GM15510 (cell line): ENCODE results near the gene SHISAL1.

Source experiments
- POLR2A ChIP-seq: IDR thresholded peaks from 3 replicates; pipeline ENCODE4 v1.6.1; 2011; ENCODE audit warnings: borderline replicate concordance; ENCODE audit not compliant: insufficient read length; ENCODE audit errors: extremely low read depth

The SHISAL1 gene

DNA sequence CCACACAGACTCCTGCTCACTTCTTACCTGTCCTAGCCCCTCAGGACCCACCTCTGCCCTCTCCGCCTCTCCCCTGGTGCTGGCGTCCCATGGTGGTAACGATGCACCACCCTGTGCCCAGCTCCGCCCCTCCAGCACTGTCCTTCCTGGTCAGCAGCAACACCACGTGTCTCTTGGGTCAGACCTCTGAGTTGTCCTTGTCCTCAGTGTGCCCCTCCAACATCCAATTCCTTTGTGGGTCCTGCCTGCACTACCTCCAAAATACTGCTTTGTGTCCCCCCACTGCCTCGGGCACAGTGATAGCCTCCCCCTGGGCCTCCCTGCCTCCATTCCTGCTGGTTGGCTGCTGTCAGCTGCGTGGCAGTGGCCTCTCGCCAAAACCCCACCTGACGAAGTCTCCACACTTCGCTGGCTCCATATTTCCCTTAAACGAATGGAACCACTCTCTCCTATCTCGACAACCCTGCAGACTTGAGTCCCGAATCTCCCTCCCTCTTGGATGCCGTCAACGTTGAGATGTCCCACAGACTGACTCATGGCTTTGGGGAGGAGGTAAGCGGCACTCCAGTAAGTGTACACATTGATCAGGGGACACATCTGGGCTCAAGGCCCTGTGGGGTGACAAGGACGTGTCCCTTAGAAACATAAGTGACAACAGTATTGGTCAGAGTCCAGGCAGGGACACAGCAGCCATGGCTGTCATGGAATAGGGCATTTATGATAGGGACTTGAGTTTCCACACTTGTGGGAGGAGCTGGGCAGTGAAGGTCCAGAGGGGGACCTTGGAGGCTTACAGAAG is 42.8 kb downstream of the SHISAL1 start:
- no peak for TF ChIP-seq POLR2A

DNA sequence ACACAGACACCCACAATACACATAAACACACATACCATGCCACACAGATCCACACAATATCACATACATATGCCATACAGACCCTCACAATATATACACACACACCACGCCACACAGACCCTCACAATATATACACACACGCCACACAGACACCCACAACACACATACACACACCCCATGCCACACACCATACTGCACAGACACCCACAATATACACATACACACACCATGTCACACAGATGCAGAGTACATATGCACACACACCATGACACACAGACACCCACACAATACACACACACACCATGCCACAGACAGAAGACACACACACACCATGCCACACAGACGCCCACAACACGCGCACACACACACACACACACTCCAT is 43.6 kb downstream of the SHISAL1 start:
- TF ChIP-seq POLR2A: no peak

DNA sequence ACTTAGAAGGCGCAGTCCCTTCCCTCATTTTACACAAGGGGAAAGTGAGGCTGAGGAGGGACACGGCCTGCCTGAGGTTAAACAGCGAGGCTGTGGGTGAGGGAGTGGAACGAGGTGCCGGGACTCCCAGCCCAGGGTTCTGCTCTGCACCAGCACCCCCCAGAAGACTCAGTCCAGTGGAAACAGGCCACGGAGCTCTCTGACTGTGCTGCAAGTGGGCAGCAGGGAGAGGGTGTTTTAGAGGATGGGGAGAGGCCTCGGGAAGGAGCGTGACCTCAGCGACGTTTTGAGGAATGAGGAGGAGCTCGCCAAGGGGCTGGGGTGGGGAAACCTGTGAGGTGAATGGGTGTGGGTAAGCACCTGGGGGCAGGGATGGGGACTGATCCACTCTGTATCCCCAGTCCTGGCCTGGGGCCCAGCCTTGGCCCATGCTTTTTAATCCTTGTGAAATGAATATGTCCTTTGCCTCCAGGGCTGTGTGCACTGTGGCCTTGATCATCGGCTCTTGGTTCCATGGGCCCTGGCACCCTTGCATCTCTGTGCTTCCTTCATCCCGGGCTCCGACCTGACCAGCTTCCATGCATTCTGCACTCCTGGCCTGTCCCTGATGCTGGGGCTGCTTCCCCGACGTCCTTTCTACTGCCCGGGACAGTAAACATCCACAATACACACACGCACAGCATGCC is 44.2 kb downstream of the SHISAL1 start:
- no peak for TF ChIP-seq POLR2A

DNA sequence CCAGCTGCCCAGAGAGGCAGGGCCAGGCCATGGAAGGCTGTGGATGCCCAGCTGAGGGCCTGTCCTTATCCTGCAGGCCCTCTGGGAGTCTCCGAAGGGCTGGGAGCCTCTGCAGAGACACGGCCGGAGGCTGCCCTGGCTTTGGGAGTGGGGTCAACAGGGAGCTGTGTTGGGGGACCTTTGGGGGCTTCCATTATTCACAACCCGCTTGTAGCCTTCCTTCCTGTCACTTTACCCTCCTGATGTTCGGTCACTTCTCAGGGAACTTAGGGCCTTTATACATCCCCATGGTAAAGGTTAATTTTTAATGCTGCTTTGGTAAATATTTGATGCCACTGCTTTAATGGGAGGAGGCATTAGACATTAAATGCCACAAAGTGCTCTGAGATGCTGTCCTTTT is 44.9 kb downstream of the SHISAL1 start:
- no peak for TF ChIP-seq POLR2A

DNA sequence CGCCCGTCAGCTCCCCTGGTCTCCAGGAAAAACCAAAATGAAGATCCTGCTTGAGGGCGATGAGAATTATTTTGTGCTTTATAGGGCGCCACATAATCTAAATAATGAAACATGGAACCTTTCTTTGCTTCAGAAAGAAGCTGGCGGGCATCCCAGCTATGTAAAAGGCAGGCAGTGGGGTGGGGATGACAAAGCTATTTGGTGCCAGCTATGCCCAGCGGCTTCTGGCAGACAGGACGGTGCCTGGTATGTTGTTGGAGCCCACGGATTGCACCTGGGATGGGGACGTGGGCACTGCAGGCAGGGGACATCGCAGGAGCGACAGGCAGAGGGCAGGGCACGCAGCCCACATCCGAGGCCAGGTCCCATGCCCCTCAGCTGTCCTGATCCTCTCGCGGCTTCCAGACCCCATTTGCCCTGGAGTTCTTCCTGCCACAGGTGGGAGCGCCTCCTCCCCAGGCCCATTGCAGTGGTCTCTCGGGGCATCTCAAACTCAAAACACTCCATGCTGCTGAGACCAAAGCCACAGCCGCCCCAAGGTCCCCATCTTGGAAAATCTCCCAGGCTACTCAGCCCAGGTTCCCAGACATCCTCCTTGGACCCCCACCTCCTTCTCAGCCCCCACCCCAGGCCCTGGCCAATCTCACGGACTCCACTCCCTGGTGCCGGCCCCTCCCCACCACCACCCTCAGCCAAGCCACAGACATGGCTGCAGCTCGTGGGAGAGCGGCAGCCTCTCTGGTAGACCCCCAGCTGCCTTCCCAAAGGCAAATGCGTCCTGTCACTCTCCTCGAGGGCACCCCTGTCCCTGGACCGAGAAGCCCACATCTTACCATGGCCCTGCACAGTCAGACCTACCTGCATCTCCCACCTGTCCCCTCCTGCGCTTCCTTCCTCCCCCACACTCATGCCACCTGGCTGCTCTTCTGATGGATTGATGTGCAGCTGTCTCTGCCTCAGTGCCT is 45.7 kb downstream of the SHISAL1 start:
- TF ChIP-seq POLR2A: no peak

DNA sequence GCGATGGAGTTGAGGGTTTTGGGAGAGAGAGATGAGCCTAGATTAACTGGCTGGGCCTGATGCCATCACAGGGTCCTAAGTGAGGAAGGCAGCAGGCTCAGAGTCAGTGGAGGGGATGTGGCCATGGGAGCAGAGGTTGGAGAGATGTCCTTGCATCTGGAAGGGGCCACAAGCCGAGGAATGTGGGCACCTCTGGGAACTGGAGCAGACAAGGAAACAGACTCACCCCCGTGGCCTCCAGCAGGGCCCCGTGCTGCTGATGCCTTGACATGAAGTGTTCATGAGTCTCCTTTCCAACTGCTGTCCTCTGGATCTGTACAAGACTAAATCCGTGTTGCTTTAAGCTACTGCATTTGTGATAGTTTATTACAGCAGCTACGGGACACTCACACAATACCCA is 49.2 kb downstream of the SHISAL1 start:
- TF ChIP-seq POLR2A: no peak

DNA sequence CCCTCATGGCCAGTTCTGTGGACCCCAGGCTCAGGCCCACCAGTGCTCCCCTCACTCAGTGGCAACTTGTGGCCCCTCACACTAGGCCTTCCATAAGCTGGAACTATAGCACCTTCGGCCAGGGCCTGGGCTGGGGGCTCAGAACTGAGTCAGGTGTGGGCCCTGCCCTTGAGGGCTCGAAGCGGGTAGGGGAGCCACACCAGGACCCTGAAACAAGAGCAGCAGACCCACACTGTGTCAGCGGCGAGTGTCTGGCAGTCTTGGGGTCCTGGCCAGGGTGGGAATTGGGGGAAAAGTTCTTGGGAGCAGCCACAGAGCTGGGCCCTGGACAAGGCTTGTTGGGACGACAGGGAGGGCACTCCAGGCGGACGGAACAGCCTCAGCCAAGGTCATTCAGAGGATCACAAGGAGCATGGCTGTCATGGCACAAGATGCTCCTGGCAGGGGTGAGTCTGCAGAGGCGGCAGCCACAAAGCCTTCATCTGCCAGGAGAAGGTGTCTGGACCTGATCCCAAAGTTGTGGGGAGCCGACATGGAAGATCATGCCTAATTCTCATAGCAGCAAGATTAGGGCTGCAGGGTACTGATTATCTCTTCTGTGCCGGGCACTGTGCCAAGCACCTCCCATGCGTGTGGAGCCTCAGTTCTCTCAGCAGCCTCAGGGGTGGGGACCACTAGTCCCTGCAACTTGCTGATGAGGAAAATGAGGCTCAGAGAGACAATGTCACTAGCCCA is 50.7 kb downstream of the SHISAL1 start:
- TF ChIP-seq POLR2A: no peak

DNA sequence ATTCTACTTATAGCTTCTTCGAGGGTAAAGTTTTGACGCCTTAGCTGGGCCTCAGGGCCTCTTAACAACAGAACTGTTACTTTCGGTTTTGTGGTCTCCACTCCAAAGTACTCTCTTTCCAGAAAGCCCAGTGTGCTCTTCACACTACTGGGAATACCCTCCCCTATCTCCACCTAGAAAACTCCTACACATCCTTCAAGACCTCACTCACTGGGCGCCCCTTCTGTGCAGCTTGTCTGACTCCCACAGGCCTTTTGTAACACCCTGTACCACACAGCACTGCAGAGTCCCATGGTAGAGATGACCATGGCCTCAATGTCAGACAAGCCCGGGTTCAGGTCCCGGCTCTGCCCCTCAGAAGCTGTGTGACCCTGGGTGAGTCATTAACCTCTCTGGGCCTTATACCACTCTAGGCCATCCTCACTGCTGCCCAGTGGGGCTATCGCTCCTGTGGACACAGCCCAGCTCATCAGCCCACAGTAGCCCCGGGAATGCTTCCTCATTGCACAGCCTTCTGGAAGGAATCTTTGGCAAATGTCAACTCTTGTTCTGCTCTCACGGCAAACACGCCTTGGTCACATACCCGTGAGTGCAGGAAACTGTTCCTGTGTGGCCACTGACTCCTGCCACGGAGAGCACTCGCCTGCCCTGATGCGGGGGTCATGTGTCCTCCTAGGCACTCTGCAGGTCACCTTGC is 51.4 kb downstream of the SHISAL1 start:
- TF ChIP-seq POLR2A: no peak

DNA sequence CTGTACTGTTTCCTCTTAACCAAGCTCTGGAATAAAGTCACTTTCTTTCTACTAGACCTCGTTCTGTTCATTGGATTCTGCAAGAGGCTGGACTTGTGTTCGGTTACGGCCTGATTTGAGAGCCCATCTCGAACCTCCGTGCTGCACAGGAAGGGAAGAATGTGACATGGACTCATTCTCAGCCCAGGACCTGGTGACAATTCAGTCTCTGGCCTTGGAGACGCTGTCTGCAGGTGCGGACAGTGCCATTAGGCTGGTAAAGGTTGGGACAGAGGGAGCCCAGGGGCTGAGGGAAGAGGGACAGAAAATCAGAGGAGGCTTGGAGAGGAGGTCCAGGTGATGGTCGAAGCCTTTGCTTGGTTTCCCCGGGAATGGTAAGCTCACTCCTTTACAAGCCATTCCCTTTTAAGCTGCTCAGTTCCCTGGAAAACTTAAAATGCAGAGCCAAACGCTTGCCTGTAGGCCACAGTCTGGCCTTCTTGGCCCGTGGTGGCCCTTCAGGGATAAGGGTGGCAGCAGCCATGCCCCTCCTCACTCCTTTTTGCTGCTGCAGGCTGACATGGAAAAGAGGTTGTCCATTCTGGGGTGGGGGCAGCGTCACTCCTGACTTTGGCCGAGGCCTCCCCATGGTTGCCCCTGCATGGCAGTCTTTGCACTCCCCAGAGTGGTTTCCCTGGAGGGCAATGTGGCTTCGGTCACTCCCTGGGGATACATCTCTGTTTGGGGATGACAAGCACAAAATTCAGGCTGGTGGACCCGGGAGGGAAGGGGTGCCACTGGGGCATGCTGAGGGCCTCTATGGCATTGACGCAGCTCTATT is 52.3 kb downstream of the SHISAL1 start:
- TF ChIP-seq POLR2A: no peak

DNA sequence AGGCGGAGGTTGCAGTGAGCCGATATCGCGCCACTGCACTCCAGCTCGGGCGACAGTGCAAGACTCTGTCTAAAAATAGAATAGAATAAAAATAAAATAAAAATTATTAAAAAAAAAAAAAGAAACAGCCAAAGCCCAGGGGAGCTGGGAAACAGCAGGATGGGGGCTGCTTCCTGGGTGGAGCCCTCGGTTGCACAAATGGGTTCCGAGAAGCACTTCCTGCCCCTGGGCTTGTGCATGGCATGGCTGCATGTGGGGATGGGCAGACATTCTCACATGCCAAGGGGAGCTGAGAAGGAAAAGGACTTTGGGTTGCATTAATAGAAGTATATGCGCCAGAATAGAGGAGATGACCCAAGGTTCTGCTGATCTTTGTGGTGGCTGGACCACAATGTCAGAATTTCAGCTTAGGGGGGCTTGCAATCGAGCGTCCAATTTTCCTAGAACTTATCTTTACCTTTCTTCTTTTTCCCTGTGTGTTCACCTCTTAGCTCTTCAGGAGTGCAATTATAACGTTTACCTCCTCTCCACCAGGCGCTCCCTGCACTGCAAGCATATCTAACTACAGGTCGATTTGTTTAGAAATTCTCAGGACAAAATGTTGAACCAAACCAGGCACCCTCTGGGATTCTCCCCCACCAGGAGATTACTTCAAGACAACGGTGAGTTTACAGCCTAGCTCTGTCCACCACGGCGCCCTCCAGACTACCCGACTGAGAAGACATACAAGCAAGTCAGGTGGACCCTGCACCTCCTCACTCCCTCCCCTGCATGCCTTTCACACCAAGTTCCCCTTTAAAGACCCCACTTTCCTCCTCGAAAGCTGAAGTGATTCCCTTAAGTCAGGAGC is 53.2 kb downstream of the SHISAL1 start:
- no peak for TF ChIP-seq POLR2A

DNA sequence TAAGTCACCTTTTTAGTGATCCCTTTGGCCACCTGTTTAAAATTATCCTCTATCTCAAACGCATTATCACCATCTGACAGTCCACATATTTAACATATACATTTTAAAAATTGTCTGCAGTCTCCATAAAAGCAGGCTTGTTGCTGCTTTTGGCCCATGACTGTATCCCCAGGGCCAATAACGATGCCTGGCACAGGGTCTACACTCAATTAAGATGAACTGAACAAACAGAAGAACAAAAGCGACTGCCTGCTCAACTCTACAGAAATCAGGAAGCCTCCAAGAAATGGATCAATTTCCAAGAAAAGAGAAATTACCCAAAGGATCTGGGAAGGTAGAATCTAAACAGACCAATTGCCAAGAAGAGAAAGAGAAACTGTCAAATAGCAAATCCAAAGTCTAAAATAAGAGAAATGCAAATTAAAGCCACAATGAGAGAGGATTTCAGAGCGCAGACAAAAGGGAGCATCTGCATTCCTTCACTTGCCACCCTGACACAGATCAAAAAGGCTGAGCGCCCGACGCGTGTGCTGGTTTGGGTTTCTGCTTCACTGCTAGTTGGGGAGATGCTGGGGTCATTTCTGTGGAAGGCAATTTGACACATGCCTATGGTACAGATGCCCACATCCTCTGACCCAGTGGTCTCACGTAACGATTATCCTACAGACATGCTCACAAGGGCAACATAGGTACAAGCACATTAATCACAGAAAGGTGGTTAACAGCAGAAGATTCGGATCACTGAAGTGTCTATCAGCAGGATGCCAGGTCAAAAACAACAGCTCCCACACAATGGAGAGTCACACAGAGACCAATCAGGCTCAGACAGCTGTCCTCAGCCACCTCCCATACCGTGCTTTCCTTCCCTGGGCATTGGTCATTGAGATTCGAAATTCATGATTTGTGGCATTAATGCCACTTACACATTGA is 55.9 kb downstream of the SHISAL1 start:
- no peak for TF ChIP-seq POLR2A
